Measurements from ENCODE around the gene TMIE. TPM values are rescaled to one million over a fixed set of nuclear protein-coding genes. Genes with fewer than 3 reads are reported as not detected.

TMIE gene
- total and polyA plus RNA-seq, 2 of the 8 experiments (the other 6 are each of a cell fraction or from before 2014, with no cell fraction given): 0.45 to 0.67 TPM

Small RNAs within 50 kb of the gene (small RNA-seq; reads per million reads assigned to genes)
- not detected for gene PRSS45 (ENCODE audit: insufficient read depth)

Other genes with a start within 250 kb of the TMIE start
- 0.80 and 0.99 TPM in 2 replicates for gene LTF, start 236.5 kb upstream of the TMIE start, total RNA-seq (2021; fragmentation: NEBNext Ultra II Directional; extraction: Animal tissue kit (Norgen Biotek cat#: 25700))
- gene LTF, start 236.5 kb upstream of the TMIE start, polyA plus RNA-seq (2011; rRNA removed): 0.23 and 0.36 TPM in 2 replicates
- gene RTP3, start 203.4 kb upstream of the TMIE start, total RNA-seq (2021; fragmentation: NEBNext Ultra II Directional; extraction: Animal tissue kit (Norgen Biotek cat#: 25700)): 0.33 TPM in 1 of 2 replicates, not detected in the other
- gene RTP3, start 203.4 kb upstream of the TMIE start, polyA plus RNA-seq (2011; rRNA removed): 0.06 and 0.08 TPM in 2 replicates
- 6.4 and 7.3 TPM in 2 replicates for gene LRRC2, start 135.1 kb upstream of the TMIE start, total RNA-seq (2021; fragmentation: NEBNext Ultra II Directional; extraction: Animal tissue kit (Norgen Biotek cat#: 25700))
- 1.2 and 1.4 TPM in 2 replicates for gene LRRC2, start 135.1 kb upstream of the TMIE start, polyA plus RNA-seq (2011; rRNA removed)
- 0.17 TPM in 1 of 2 replicates, not detected in the other for gene FAM240A, start 88.9 kb upstream of the TMIE start, total RNA-seq (2021; fragmentation: NEBNext Ultra II Directional; extraction: Animal tissue kit (Norgen Biotek cat#: 25700))
- 0.06 and 0.08 TPM in 2 replicates for gene FAM240A, start 88.9 kb upstream of the TMIE start, polyA plus RNA-seq (2011; rRNA removed)
- gene ALS2CL, start 7.7 kb upstream of the TMIE start, total RNA-seq (2021; fragmentation: NEBNext Ultra II Directional; extraction: Animal tissue kit (Norgen Biotek cat#: 25700)): 4.3 and 4.8 TPM in 2 replicates
- 5.4 and 7.5 TPM in 2 replicates for gene ALS2CL, start 7.7 kb upstream of the TMIE start, polyA plus RNA-seq (2011; rRNA removed)
- 0.47 and 0.73 TPM in 2 replicates for gene PRSS50, start 16.5 kb downstream of the TMIE start, total RNA-seq (2021; fragmentation: NEBNext Ultra II Directional; extraction: Animal tissue kit (Norgen Biotek cat#: 25700))
- gene PRSS50, start 16.5 kb downstream of the TMIE start, polyA plus RNA-seq (2011; rRNA removed): 0.71 and 1.1 TPM in 2 replicates
- not detected in 2 replicates for gene MYL3, start 162.1 kb downstream of the TMIE start, total RNA-seq (2021; fragmentation: NEBNext Ultra II Directional; extraction: Animal tissue kit (Norgen Biotek cat#: 25700))
- gene MYL3, start 162.1 kb downstream of the TMIE start, polyA plus RNA-seq (2011; rRNA removed): 0.06 TPM in 1 of 2 replicates, not detected in the other
- 0.21 and 1.5 TPM in 2 replicates for gene PTH1R, start 176.3 kb downstream of the TMIE start, total RNA-seq (2021; fragmentation: NEBNext Ultra II Directional; extraction: Animal tissue kit (Norgen Biotek cat#: 25700))
- gene PTH1R, start 176.3 kb downstream of the TMIE start, polyA plus RNA-seq (2011; rRNA removed): 0.57 and 1.9 TPM in 2 replicates